Measurements from ENCODE around the gene EXOC5.

EXOC5 gene

DNA sequence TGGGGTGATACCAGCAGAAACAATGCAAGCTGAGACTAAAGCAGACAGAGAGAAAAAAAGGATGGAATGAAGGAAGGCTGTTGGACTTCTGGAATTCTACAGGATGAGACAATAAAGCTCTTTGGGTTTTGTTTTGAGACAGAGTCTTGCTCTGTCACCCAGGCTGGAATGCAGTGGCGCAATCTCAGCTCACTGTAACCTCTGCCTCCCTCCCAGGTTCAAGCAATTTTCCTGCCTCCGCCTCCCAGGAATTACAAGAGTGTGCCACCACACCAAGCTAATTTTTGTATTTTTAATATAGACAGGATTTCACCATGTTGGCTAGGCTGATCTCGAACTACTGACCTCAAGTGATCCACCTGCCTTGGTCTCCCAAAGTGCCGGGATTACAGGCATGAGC is 115.4 kb downstream of the EXOC5 start:
- no peak for DNase-seq
